ENCODE data around the gene ALDOC. TPM values are rescaled to one million over a fixed set of nuclear protein-coding genes. Genes with fewer than 3 reads are reported as not detected.

The ALDOC gene
- total RNA-seq, 2 experiments from 2014 or later, result 46.2 to 62.4 TPM

- TSS peak; percentile 42 for BruUV-seq (replicated peaks)
- no peak overlapping the region for H3K4me2 ChIP-seq (ENCODE audit: low read length)
- no peak for DNase-seq (ENCODE audit: low spot score)
- CTCF ChIA-PET (ENCODE audit: unreplicated experiment), result no interaction called here
- H2AFZ ChIP-seq (ENCODE audit: low read length), result no peak overlapping the region
- no peak overlapping the region for H3K27ac ChIP-seq (ENCODE audit: low read depth, low read length, poor library complexity, severe bottlenecking)
- H3K4me3 ChIP-seq (ENCODE audit: low read depth, low read length, poor library complexity, severe bottlenecking), result no peak overlapping the region
- peaks cover 33% of the 10 kb centered on the region for H3K79me2 ChIP-seq (ENCODE audit: insufficient read depth, low read depth, low read length)
- H3K4me1 ChIP-seq (ENCODE audit: insufficient read depth, low read length, poor library complexity, severe bottlenecking), result peaks cover 2% of the 10 kb centered on the region
- TF ChIP-seq EZH2phosphoT487 (IDR thresholded peaks at IDR 0.05; ENCODE audit: borderline replicate concordance, low read depth, low read length) (no peak), CTCF (conservative IDR thresholded peaks at IDR 0.05; ENCODE audit: low read length) (no peak)
- H3K9me3 ChIP-seq (ENCODE audit: low read length), result no peaks in the 10 kb centered on the region
- POLR2A ChIA-PET, result interaction anchor here (0.9 to 1.0 kb wide), 2 partner anchors 20 to 26 kb away, joined by 3 to 7 read pairs; no protein-coding TSS in a partner anchor
- H3K9me2 ChIP-seq (ENCODE audit: insufficient read depth, low read length), result no peaks in the 10 kb centered on the region
- 0 out of 2 replicates have a peak, but pooled peaks cover 4% of the 10 kb centered on the region for H4K20me1 ChIP-seq (ENCODE audit: insufficient read depth, low read length)
- intact Hi-C loops (cut with micrococcal nuclease; ENCODE audit: unreplicated experiment), result no loop called here
- peaks cover 90% of the 10 kb centered on the region for H3K36me3 ChIP-seq (ENCODE audit: insufficient read depth, low read length)
These were observed 15.6 kb upstream of the ALDOC start for GRCh38 chr17:28592260-28592659.

DNA sequence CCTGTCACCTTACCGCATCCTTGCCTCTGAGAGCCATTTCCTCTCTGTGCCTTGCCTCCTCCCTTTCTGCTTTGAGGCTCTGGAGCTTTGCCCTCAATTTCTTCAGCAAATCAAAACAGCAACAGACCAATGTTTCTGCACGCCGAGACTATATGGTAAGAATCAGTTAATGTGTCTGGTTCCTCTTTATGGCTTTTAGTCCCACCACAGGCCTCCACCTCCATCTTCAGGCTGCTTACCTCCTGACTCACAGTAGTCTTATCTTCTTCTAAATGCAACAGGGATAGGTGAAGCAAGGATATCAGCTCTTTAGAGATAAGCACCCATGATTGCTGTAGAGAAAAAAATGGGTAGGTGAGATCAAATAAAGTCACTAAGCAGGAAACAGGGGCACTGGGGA lies 9.2 kb upstream of the ALDOC start:
- no peak overlapping the region for H2AFZ ChIP-seq (ENCODE audit: low read length)
- no peaks in the 10 kb centered on the region for H3K9me3 ChIP-seq (ENCODE audit: low read length)
- no peak overlapping the region for H3K27ac ChIP-seq (ENCODE audit: low read depth, low read length, poor library complexity, severe bottlenecking)
- H3K4me2 ChIP-seq (ENCODE audit: low read length), result no peak overlapping the region
- DNase-seq (ENCODE audit: low spot score), result no peak
- H3K36me3 ChIP-seq (ENCODE audit: insufficient read depth, low read length), result peaks cover 93% of the 10 kb centered on the region
- no peaks in the 10 kb centered on the region for H3K9me2 ChIP-seq (ENCODE audit: insufficient read depth, low read length)
- intact Hi-C loops (cut with micrococcal nuclease; ENCODE audit: unreplicated experiment), result no loop called here
- ChIA-PET POLR2A (no interaction called here), CTCF (ENCODE audit: unreplicated experiment) (interaction anchor here (0.6 kb wide), 1 partner anchor 18 kb away, joined by 3 read pairs; no protein-coding TSS in a partner anchor)
- H4K20me1 ChIP-seq (ENCODE audit: insufficient read depth, low read length), result no peaks in the 10 kb centered on the region
- BruUV-seq (replicated peaks), result no TSS peak
- H3K79me2 ChIP-seq (ENCODE audit: insufficient read depth, low read depth, low read length), result no peaks in the 10 kb centered on the region
- H3K4me3 ChIP-seq (ENCODE audit: low read depth, low read length, poor library complexity, severe bottlenecking), result no peak overlapping the region
- no peak for TF ChIP-seq EZH2phosphoT487 (IDR thresholded peaks at IDR 0.05; ENCODE audit: borderline replicate concordance, low read depth, low read length)
- no peak for TF ChIP-seq CTCF (conservative IDR thresholded peaks at IDR 0.05; ENCODE audit: low read length)
- H3K4me1 ChIP-seq (ENCODE audit: insufficient read depth, low read length, poor library complexity, severe bottlenecking), result no peaks in the 10 kb centered on the region

DNA sequence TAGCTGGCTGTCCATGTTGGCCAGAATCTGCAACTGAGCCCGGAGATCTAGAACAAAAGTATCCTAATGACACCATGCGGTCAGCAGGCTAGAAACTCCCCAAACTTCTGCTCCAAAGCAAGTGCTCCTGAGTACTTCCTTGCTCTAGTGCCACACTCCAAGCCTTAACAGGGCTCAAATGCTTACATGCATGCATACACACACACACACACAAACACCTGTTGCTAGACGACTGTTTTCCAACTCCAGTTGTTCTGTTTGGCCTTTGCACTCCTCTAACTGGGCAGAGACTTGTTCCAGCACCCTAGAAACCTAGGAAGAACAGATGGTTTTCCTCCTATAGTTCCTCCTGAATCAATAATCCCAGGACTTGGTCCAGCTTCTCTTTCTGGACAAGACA lies 7.7 kb upstream of the ALDOC start:
- no peak overlapping the region for H2AFZ ChIP-seq (ENCODE audit: low read length)
- TF ChIP-seq EZH2phosphoT487 (IDR thresholded peaks at IDR 0.05; ENCODE audit: borderline replicate concordance, low read depth, low read length) (no peak), CTCF (conservative IDR thresholded peaks at IDR 0.05; ENCODE audit: low read length) (no peak)
- ChIA-PET CTCF (ENCODE audit: unreplicated experiment) (no interaction called here), POLR2A (interaction anchor here (1.4 kb wide), 1 partner anchor 9 kb away, joined by 3 read pairs; no protein-coding TSS in a partner anchor)
- no peaks in the 10 kb centered on the region for H3K9me2 ChIP-seq (ENCODE audit: insufficient read depth, low read length)
- H3K79me2 ChIP-seq (ENCODE audit: insufficient read depth, low read depth, low read length), result no peaks in the 10 kb centered on the region
- no peaks in the 10 kb centered on the region for H4K20me1 ChIP-seq (ENCODE audit: insufficient read depth, low read length)
- intact Hi-C loops (cut with micrococcal nuclease; ENCODE audit: unreplicated experiment), result no loop called here
- H3K4me1 ChIP-seq (ENCODE audit: insufficient read depth, low read length, poor library complexity, severe bottlenecking), result no peaks in the 10 kb centered on the region
- DNase-seq (ENCODE audit: low spot score), result no peak
- H3K9me3 ChIP-seq (ENCODE audit: low read length), result no peaks in the 10 kb centered on the region
- peaks cover 96% of the 10 kb centered on the region for H3K36me3 ChIP-seq (ENCODE audit: insufficient read depth, low read length)
- no peak overlapping the region for H3K27ac ChIP-seq (ENCODE audit: low read depth, low read length, poor library complexity, severe bottlenecking)
- BruUV-seq (replicated peaks), result no TSS peak
- H3K4me3 ChIP-seq (ENCODE audit: low read depth, low read length, poor library complexity, severe bottlenecking), result no peak overlapping the region
- H3K4me2 ChIP-seq (ENCODE audit: low read length), result no peak overlapping the region

Measured in OCI-LY7 (cell line).